ENCODE measurements around the gene TM9SF1.
A peak's percentile ranks its signal among the peaks of the same experiment; 100 is the strongest.

Gene TM9SF1

GRCh38 chr14:24147761-24148428, 47.3 kb downstream of the TM9SF1 start:
- DNase-seq = no peak

- DNase-seq = peak; percentile 97
These were observed 48.1 kb downstream of the TM9SF1 start, which contains the start of gene RNF31 for GRCh38 chr14:24146978-24147760. Gene RNF31 (plus strand): TSS chr14:24147498. CDS start chr14:24147699, 201 bp downstream.

GRCh38 chr14:24146453-24146977, 48.7 kb downstream of the TM9SF1 start, which contains the start of gene PSME2:
Gene PSME2 (minus strand): TSS chr14:24146610. CDS start chr14:24146581, 29 bp downstream.
- DNase-seq = peak; percentile 75

- no peak for DNase-seq
These were observed 49.4 kb downstream of the TM9SF1 start for GRCh38 chr14:24145690-24146452.

- no peak for DNase-seq
These were observed 50.0 kb downstream of the TM9SF1 start for GRCh38 chr14:24145219-24145618.

- DNase-seq = no peak
These were observed 50.8 kb downstream of the TM9SF1 start for GRCh38 chr14:24144451-24144850.

GRCh38 chr14:24143511-24143910, 51.7 kb downstream of the TM9SF1 start:
- no peak for DNase-seq

- DNase-seq = peak; percentile 99
These were observed 54.0 kb downstream of the TM9SF1 start, which contains the start of gene EMC9 for GRCh38 chr14:24141097-24141880. Gene EMC9 (minus strand): TSS chr14:24141591. CDS start chr14:24141304, 287 bp downstream.

- DNase-seq = peak; percentile 23
These were observed 55.8 kb downstream of the TM9SF1 start for GRCh38 chr14:24139272-24139934.

Data from activated CD4-positive, alpha-beta T cell treated with anti-CD3 and anti-CD28 coated beads, Interleukin-2, amount 50 U/mL, for 1 hour (primary cell).